Right ventricle myocardium inferior (tissue), 1 donor: ENCODE results near the gene RDH12. TPM values are rescaled to one million over a fixed set of nuclear protein-coding genes. Genes with fewer than 3 reads are reported as not detected.
A peak's percentile ranks its signal among the peaks of the same experiment; 100 is the strongest.
"Not testable (repeated sequence)": the region's sequence is repeated elsewhere in the genome, so short reads cannot be mapped to it uniquely, and the experiment has no call there.

Experiments used
- ATAC-seq: fragments of 200-7000 bp; cut with Tn5 transposase; one replicate; pipeline ENCODE4 v1.9.1; 2020; ENCODE audit warnings: mild to moderate bottlenecking, moderate library complexity
- DNase-seq: peaks from one replicate; pipeline ENCODE4 v3.0.0; 2021; ENCODE audit errors: missing footprints
- intact Hi-C: fragments of 100-400 bp; cut with DNase I; formaldehyde crosslinking; loops from one replicate; pipeline ENCODE4 v1.11.0; 2022
- long read RNA-seq: library from polyadenylated mRNA; unstranded; transcript quantifications from one replicate; pipeline ENCODE4 v2.0.0, GENCODE V29; 2021
- total RNA-seq: library from RNA; stranded (reverse); fragmentation: NEBNext Ultra II Directional; extraction: Animal tissue kit (Norgen Biotek cat#: 25700); gene quantifications from one replicate; pipeline ENCODE4 v1.2.1, GENCODE V29; 2021
- donor health status: DM: no; HTN: yes; CAD: no; lungs with severe emphysema.

The RDH12 gene
- not detected for total RNA-seq
- long read RNA-seq = 0 reads

GRCh38 chr14:67701492-67701891 is at the start of gene RDH12:
Gene RDH12, plus strand, starts transcription at chr14:67701886. Its CDS starts 20,757 bp downstream, at chr14:67722643.
- intact Hi-C loops = loop anchor here (10.0 kb wide), 1 partner anchor 277 kb away; no protein-coding TSS in a partner anchor
- not testable (repeated sequence) for ATAC-seq, DNase-seq

DNA sequence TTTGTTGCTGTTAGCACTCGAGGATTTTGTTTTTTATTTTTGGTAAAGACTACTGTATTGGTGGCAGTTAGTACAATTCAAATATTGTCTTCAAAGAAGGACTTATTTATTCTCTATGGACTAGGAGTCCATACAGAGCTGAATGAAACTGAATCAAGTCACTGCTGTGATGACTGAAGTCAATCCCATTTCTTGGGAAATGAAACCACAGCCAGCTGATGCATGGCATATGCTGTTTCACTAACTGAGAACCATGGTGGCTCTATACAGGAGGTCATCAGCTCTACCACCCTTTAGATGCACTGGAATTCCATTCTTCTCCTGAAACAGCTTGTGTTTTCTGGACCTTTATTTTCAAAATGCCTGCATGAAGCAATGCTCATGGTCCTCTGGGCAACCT is 49.5 kb upstream of the RDH12 start:
- ATAC-seq = no peak
- DNase-seq = no peak
- intact Hi-C loops = no loop called here

- intact Hi-C loops = no loop called here
- ATAC-seq (no peak), DNase-seq (no peak)
Measured at GRCh38 chr14:67653651-67654280, 47.9 kb upstream of the RDH12 start.

- DNase-seq (no peak), ATAC-seq (no peak)
- intact Hi-C loops = no loop called here
Measured at GRCh38 chr14:67663633-67664032, 38.1 kb upstream of the RDH12 start.

GRCh38 chr14:67665868-67666267 is 35.8 kb upstream of the RDH12 start:
- intact Hi-C loops = loop anchor here (2.0 kb wide), 1 partner anchor 47 kb away; the partner anchor contains the start of gene ARG2
- no peak for ATAC-seq
- no peak for DNase-seq

DNA sequence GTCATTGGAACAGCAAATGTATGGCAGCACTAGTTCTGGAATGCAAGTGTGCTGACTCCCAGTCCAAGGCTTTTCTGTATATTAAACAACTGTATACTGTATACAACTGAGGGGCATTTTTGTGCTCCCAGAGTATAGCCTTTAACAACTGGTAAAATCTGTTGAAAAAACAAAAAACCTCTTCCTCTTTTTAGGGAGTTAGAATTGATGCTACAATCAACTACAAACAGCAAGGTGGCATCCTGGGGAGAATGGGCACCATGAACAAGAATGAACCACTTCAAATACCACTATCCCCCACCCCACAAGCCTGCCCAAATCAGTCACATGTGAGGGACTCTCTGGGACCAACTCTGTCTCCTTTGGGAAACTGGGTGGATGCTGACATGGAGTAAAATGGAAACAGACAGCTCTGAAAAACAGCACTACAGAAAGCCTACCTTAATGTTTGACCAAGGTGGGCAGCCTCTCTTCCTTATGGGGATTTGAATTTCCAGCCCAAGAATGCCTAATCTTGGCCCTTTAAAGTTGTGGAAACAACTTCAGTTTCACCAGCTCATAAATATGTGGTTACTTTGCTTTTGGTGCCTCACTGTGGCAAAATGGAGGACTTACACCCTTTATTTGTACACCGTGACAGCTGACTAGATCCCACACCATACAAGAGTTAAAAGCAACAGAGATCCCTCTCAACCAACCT is 34.8 kb upstream of the RDH12 start:
- DNase-seq (no peak), ATAC-seq (peak; percentile 64)
- intact Hi-C loops = loop anchor here (2.0 kb wide), 1 partner anchor 48 kb away; the partner anchor contains the start of gene ARG2

DNA sequence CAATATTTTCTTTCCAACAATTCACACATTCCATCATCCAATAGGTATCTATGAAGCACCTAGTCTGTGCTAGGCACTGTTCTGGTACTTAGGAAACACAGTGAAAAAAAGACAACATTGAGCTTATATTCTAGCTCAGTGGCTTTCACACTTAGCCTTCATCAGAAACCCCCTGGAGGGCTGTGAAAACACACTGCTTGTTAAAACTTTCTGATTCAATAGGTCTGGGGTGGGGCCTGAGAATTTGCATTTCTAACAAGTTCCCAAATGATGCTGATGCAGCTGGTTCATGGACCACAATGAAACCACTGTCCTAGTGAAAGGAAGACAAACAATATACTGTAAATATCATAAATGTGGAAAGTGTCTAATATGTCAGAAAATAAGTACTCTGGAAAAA is 33.1 kb upstream of the RDH12 start:
- intact Hi-C loops = no loop called here
- ATAC-seq = no peak
- DNase-seq = no peak

GRCh38 chr14:67673451-67673850 is 28.2 kb upstream of the RDH12 start:
- no peak for ATAC-seq
- no peak for DNase-seq
- intact Hi-C loops = loop anchor here (5.0 kb wide), 2 partner anchors 34 to 71 kb away; partner anchors contain the start of gene PIGH

DNA sequence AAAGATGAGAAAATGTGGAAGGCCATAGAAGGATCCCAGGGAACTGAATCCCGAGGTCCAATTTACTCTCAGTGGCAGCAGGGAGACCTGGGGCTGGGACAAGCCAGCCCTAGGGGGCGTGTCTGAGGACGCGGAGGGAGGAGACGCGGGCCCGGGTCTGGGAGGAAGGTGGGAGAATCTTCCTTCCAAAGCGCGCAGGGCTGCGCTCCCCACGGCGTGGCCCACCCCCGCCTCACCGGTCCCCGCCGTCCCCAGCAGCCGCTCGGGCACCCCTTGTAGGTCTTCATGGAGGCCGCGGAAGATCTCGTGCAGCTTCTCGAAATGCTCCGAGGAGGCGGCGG is 27.6 kb upstream of the RDH12 start:
- intact Hi-C loops = loop anchor here (2.0 to 5.0 kb wide), 3 partner anchors 21 to 72 kb away; partner anchors contain the start of genes PIGH and RDH11
- ATAC-seq = peak; percentile 87
- DNase-seq = peak; percentile 90

DNA sequence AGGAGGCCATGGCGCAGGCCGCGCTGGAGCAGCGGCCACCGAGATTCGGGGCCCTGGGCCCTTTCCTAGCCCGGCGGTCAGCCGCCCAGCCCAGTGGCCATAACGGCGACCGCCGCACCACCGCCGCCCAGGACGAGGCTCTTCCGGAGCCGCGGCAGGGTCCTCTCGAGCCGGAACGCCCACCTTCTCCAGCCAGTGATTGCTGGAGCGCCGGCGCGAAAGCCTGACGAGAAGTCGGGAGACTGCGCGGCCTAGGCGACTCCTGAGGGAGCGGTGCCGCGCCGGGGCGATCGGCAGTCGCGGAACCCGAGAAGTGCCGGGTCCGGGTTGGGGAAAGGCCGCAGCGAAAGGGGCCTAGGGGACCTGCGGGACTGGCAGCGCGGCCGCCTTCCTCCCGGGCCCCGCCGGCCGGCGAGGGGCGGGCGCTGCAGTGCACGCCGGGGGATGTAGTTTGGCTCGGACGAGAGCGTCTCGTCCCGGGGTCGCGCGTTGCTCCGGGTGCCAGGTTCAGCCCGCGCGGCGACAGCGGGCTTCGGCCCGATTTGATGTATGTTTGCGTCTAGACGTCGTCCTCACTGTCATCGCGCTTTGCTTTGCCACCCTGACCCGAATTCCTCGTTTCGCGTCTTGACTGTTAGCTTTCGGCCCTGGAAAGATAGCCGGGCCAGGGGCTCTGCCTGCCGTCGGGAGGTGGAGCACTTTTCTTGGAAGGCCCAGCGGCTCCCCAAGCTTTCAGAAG is 27.0 kb upstream of the RDH12 start, which contains the start of gene VTI1B:
Gene VTI1B, minus strand, starts transcription at position 153 of the 739 bp plus-strand sequence. Its CDS starts 143 bp downstream, at position 10.
- ATAC-seq (peak; percentile 98), DNase-seq (peak; percentile 90)
- intact Hi-C loops = loop anchor here (2.0 to 5.0 kb wide), 3 partner anchors 20 to 72 kb away; partner anchors contain the start of genes PIGH and RDH11

GRCh38 chr14:67675219-67675582 is 26.5 kb upstream of the RDH12 start:
- intact Hi-C loops = loop anchor here (2.0 kb wide), 1 partner anchor 20 kb away; the partner anchor contains the start of gene RDH11
- DNase-seq (no peak), ATAC-seq (no peak)

- DNase-seq (no peak), ATAC-seq (no peak)
- intact Hi-C loops = no loop called here
Measured at GRCh38 chr14:67679006-67679405, 22.7 kb upstream of the RDH12 start.

DNA sequence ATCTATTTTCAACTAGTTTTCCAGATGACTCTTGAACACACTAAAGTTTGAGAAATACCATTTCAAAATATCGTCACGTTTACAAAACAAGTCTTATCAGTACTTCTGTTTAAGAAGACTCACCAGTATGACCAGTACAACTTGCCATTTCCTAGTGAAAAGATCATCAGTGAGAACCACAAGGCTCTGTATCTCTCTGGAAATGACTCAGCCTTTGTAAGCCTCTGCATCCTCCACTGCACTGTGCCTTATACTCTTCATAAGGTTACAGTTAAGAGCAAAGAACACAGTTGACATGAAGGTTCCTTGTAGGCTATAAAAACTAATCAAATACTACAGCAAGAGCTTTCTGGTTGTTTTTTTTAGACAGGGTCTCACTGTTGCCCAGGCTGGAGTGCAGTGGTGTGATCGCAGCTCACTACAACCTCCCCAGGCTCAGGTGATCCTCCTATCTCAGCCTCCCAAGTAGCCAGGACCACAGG is 21.5 kb upstream of the RDH12 start:
- intact Hi-C loops = no loop called here
- no peak for DNase-seq
- no peak for ATAC-seq

DNA sequence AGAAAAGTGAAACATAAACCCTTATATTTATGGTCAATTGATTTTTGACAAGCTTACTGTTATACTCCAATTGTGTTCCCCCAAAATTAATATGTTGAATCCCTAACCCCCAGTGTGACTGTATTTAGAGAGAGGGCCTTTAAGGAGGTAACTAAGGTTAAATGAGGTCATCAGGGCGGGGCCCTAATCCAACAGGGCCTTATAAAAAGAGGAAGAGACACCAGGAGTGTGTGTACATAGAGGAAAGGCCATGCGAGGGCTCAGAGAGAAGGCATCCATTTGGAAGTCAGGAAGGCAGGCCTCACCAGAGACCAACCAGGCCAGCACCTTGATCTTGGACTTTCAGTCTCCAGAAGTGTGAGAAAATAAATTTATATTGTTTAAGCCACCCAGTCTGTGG is 20.7 kb upstream of the RDH12 start:
- no peak for DNase-seq
- ATAC-seq = no peak
- intact Hi-C loops = no loop called here

DNA sequence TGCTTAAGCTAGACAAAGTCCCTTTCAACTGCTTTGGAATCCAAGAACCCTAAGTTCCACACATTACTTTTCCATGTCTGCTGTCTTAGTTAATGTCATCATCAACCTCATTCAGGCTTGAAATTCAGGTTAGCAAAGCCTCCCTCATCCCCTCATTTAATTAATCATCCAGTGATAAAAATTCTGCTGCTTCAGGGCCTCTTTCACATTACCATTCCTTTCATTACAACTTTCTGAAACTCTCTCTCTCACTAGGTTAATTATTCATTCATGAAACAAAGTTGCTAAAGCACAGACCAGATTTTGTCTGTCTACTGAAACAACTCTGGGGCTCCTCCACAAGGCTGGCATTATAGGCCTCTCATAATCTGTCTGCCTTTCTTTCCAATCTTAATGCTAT is 17.8 kb upstream of the RDH12 start:
- no peak for DNase-seq
- intact Hi-C loops = no loop called here
- ATAC-seq = no peak

GRCh38 chr14:67690011-67690410 is 11.7 kb upstream of the RDH12 start:
- no peak for ATAC-seq
- no peak for DNase-seq
- intact Hi-C loops = no loop called here

DNA sequence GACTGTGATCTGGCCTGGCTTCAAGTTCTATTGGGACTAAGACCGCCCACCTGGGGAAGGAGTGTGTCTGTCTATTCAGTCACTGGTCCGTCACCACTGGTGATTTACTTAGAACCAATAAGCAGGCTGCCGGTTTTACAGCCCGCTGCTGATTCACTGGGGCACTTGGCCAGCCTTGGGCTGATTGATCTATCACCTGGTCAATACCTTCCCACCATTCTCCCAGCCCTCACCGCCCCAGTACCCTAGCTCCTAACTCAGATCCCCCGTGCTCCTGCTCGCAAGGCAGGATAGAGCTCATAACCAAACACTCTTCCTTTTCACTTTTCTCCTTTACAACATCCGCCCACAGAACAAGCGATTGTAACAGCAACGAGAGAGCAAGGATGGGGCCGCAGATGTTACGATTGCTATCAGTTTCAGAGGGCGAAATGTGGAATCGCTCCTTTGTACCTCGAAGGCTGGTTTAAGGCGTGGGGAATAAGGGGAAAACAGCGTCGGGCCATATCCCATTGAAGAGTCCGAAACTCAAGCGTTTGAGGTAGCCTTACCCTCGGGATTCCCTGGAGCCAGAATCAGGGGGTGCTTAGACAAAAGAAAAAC is 6.8 kb upstream of the RDH12 start:
- intact Hi-C loops = loop anchor here (2.0 kb wide), 1 partner anchor 20 kb away; the partner anchor contains the start of gene VTI1B
- ATAC-seq = no peak
- peak; percentile 63 for DNase-seq

DNA sequence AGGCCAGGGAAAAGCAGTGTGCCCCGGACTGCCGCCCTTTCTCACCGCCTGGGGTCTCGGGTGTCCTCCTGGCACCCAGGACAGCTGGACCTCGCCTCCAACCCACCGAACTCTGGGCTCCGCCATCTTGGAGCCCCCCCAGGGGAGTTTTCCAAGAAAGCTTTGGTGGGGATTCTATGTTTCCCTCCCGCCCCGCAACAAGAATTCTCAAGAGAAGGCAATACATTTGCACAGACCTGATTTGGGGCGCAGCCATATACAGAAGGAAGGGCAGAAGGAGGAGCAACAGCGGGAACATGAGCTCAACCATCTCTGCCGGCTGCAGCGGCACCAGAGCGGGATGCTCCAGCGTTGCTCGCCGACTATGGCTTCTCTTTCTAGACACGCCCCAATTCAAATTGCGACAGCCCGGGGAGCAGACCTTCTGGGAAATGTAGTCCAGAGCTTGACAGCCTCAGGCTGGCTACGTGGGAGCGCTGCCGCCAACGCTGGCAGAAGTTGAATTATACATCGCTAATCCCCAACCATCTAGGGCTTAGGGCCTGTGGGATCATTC is 6.2 kb upstream of the RDH12 start, which contains the start of gene RDH11:
Gene RDH11, minus strand, starts transcription at position 371 of the 556 bp plus-strand sequence. Its CDS starts 61 bp downstream, at position 310.
- DNase-seq = peak; percentile 90
- peak; percentile 98 for ATAC-seq
- intact Hi-C loops = loop anchor here (2.0 kb wide), 1 partner anchor 21 kb away; the partner anchor contains the start of gene VTI1B
